GM18907 (cell line): ENCODE measurements around the gene RHOA.
"Not testable (repeated sequence)": the region's sequence is repeated elsewhere in the genome, so short reads cannot be mapped to it uniquely, and the experiment has no call there.

Experiments
- ATAC-seq: cut with Tn5 transposase; IDR thresholded peaks from one replicate; pipeline ENCODE4 v1.9.1; 2021; ENCODE audit warnings: mild to moderate bottlenecking, moderate library complexity; ENCODE audit not compliant: unreplicated experiment

Gene RHOA

DNA sequence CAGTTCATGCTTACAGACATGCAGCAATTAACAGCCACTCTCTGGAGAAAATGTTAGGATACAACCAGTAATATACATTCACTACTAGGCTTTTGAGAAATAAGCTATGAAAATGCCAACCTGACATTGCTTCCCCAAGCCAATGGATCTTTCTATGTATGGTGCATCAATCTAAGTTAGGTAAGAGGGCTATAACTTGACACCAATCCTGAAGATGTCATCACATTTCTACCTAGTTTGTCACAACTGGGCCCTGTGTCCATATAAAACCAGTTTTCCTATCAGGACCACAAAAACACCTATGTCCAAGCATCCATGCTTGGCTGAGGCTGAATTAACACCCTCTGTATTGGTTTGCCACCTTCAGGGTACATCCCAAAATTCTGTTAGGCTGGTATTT is 39.8 kb downstream of the RHOA start:
- ATAC-seq: no peak

DNA sequence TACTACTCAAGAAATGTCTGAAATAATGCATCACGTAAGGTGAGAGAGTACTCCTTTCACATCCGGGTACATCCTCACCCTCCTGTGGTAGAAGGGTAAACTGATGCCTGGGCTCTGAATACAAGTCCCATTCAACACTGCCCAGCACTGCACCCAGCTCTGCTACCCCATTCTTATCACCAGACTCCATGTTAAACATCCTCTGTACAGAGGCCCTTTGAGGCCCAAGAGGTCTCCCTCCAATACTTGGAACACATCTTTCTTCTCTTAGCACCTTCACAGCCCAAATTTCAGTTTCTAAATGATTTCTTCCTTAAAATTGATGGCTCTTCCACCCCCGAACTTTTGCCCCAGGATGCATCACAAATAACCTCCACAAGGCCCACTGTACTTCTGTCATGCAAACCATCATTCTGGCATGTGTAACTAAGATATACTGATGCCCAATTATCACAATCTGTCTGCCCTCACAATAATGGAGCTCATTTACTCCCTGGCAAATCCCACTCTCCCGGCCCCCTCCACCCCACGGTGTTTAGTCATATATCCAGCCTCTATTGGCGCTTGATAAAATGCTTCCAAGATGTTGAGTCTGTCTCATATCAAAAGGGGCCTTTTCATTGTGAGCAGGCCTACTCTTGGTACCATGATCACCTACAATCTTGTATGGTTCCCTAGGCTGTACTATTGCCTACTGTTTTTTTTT is 41.0 kb downstream of the RHOA start:
- no peak for ATAC-seq

GRCh38 chr3:49362561-49362960 is 49.2 kb downstream of the RHOA start:
- ATAC-seq: no peak

DNA sequence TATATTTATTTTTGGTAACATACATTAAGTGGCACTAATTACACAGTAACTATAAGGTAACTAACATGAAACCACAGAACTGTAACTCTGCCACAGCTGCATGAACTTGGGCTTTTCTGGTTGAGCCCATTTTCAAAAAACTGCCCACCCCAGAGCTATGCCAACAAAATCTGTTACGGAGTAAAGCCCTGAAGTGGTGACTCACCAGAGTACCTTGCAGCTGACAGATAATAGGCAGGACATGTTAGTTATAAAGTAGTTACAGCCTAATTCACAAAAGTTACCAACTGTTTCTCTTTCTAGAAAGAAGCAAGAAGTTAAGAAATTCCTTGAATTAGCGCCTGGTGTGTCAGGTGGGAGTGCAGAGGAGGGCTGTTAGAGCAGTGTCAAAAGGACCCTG is 52.2 kb downstream of the RHOA start:
- no peak for ATAC-seq

DNA sequence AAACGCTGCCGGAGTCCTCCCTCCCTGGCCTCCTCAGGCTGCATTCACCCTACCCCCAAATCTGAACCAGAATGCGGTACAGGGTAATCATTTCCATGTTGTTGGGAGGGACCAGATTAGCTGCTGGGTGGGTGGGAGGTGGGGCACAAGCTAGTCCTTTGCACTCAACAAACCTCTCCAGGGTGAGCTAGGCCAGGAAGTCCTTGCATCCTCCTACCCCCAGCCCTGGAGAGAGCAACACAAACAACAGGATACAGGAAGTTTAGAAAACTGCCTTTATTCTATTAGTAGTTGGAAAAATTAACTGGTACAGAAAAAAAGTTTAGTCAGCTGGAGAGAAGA is 52.9 kb downstream of the RHOA start:
- no peak for ATAC-seq

GRCh38 chr3:49358217-49358883 is 53.4 kb downstream of the RHOA start, which contains the start of gene GPX1:
TSS of gene GPX1 (minus strand) at chr3:49358353. CDS start at chr3:49358278, 75 bp downstream.
- peak; percentile 79 for ATAC-seq

- peak; percentile 26 for ATAC-seq
Observed at GRCh38 chr3:49357443-49358216, 54.1 kb downstream of the RHOA start.

DNA sequence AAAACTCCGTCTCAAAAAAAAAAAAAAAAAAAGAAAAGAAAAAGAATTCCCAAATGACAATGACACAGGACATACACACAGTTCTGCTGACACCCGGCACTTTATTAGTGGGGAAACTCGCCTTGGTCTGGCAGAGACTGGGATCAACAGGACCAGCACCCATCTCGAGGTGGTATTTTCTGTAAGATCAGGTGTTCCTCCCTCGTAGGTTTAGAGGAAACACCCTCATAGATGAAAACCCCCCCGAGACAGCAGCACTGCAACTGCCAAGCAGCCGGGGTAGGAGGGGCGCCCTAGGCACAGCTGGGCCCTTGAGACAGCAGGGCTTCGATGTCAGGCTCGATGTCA is 54.7 kb downstream of the RHOA start:
- not testable (repeated sequence) for ATAC-seq

GRCh38 chr3:49352890-49353421 is 58.8 kb downstream of the RHOA start:
- no peak for ATAC-seq

- no peak for ATAC-seq
Observed at GRCh38 chr3:49352281-49352680, 59.5 kb downstream of the RHOA start.

- ATAC-seq: no peak
Observed at GRCh38 chr3:49351521-49352011, 60.2 kb downstream of the RHOA start.

GRCh38 chr3:49349348-49350114 is 62.2 kb downstream of the RHOA start:
- no peak for ATAC-seq

DNA sequence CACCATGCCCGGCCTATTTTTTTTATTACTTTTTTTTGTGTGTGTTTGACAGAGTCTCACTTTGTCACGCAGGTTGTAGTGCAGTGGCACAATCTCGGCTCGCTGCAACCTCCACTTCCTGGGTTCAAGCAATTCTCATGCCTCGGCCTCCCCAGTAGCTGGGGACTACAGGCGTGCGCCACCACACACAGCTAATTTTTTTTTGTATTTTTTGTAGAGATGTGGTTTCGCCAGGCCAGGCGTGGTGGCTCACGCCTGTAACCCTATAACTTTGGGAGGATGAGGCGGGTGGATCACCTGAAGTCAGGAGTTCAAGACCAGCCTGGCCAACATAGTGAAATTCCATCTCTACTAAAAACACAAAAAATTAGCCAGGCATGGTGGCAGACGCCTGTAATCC is 63.4 kb downstream of the RHOA start:
- ATAC-seq: not testable (repeated sequence)

DNA sequence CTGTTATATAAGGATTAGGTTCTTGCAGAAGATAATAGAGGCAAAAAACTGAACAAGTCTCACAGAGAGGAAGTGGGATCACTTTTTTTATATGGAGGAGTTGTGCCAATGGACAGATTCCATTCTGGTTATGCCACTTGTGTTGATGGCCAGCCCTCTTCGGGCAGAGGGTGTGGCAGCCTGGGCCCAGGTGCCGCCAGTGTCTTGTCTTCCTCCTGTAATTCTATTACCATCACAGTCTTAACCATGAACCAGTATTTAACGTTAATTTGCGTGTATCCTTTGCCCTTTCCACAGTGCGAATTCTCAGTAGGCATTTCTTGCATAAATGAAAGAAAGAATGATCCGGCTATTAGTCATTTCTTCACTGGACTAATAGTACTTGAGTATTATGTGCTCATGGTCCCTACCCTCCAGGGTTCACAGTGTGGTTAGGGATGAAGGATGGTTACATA is 65.0 kb downstream of the RHOA start:
- no peak for ATAC-seq

DNA sequence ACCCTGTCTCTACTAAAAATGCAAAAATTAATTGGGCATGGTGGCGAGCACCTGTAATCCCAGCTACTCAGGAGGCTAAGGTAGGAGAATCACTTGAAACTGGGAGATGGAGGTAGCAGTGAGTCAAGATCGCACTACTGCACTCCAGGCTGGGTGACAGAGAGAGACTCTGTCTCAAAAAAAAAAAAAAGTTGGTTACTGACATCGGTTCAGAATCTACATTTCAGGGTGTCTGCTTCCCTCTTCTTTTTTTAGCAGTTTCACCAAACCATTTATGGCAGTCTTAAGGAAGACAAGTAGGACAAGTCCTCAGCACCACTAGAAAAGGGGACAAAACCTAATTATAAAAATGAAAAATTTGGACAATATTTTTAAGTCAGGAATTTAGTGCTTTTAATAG is 68.6 kb downstream of the RHOA start:
- ATAC-seq: no peak

GRCh38 chr3:49341996-49342395 is 69.8 kb downstream of the RHOA start:
- no peak for ATAC-seq

- peak; percentile 78 for ATAC-seq
Observed at GRCh38 chr3:49339941-49340800, 71.6 kb downstream of the RHOA start, which contains the start of gene USP4. TSS of gene USP4 (minus strand) at chr3:49340053. CDS start at chr3:49340024, 29 bp downstream.

GRCh38 chr3:49339581-49339940 is 72.2 kb downstream of the RHOA start:
- ATAC-seq: no peak

- ATAC-seq: no peak
Observed at GRCh38 chr3:49333916-49334633, 77.7 kb downstream of the RHOA start.
